ENCODE results near the gene SPATA31C1.

GRCh38 chr9:87910821-87911220, 6.9 kb upstream of the SPATA31C1 start:
- TF ChIP-seq CTCF (IDR thresholded peaks at IDR 0.05): no peak
- TF ChIP-seq EZH2 (IDR thresholded peaks at IDR 0.05; ENCODE audit: borderline replicate concordance, insufficient read depth, low read depth, low read length, poor library complexity, severe bottlenecking): no peak
